ENCODE results near the gene HAGHL. TPM values are rescaled to one million over a fixed set of nuclear protein-coding genes. Genes with fewer than 3 reads are reported as not detected.

Gene HAGHL
- total and polyA plus RNA-seq, 2 of the 8 experiments (the other 6 are each of a cell fraction or from before 2014, with no cell fraction given) = 26.6 to 26.9 TPM

DNA sequence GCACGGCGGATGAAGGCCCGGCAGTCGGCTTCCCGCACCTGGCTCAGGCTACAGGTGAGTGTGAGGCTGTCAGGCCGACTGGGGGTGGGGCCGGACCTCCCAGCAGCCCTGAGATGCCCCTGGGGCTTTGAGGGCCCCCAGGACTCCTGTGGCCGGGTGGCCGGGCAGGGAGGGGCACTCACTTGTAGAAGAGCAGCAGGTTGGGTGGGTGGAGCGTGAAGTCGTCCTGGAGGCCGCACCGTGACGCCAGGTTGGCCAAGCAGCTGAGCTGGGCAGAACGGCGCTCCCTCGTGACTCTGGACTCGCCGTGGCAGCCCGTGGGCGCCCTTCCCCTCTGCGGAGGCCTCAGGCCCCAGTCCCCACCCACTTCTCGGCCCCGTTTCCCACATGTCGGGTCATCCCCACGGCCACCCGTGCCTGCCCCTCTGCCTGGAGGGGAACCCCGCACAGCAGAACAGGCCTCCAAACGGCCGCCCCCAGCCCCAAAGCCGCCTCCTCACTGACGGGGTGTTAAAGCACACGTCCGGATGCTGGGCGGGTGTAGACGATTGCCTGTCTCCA lies 48.4 kb downstream of the HAGHL start (continued):
- TF ChIP-seq, protein P1, sequence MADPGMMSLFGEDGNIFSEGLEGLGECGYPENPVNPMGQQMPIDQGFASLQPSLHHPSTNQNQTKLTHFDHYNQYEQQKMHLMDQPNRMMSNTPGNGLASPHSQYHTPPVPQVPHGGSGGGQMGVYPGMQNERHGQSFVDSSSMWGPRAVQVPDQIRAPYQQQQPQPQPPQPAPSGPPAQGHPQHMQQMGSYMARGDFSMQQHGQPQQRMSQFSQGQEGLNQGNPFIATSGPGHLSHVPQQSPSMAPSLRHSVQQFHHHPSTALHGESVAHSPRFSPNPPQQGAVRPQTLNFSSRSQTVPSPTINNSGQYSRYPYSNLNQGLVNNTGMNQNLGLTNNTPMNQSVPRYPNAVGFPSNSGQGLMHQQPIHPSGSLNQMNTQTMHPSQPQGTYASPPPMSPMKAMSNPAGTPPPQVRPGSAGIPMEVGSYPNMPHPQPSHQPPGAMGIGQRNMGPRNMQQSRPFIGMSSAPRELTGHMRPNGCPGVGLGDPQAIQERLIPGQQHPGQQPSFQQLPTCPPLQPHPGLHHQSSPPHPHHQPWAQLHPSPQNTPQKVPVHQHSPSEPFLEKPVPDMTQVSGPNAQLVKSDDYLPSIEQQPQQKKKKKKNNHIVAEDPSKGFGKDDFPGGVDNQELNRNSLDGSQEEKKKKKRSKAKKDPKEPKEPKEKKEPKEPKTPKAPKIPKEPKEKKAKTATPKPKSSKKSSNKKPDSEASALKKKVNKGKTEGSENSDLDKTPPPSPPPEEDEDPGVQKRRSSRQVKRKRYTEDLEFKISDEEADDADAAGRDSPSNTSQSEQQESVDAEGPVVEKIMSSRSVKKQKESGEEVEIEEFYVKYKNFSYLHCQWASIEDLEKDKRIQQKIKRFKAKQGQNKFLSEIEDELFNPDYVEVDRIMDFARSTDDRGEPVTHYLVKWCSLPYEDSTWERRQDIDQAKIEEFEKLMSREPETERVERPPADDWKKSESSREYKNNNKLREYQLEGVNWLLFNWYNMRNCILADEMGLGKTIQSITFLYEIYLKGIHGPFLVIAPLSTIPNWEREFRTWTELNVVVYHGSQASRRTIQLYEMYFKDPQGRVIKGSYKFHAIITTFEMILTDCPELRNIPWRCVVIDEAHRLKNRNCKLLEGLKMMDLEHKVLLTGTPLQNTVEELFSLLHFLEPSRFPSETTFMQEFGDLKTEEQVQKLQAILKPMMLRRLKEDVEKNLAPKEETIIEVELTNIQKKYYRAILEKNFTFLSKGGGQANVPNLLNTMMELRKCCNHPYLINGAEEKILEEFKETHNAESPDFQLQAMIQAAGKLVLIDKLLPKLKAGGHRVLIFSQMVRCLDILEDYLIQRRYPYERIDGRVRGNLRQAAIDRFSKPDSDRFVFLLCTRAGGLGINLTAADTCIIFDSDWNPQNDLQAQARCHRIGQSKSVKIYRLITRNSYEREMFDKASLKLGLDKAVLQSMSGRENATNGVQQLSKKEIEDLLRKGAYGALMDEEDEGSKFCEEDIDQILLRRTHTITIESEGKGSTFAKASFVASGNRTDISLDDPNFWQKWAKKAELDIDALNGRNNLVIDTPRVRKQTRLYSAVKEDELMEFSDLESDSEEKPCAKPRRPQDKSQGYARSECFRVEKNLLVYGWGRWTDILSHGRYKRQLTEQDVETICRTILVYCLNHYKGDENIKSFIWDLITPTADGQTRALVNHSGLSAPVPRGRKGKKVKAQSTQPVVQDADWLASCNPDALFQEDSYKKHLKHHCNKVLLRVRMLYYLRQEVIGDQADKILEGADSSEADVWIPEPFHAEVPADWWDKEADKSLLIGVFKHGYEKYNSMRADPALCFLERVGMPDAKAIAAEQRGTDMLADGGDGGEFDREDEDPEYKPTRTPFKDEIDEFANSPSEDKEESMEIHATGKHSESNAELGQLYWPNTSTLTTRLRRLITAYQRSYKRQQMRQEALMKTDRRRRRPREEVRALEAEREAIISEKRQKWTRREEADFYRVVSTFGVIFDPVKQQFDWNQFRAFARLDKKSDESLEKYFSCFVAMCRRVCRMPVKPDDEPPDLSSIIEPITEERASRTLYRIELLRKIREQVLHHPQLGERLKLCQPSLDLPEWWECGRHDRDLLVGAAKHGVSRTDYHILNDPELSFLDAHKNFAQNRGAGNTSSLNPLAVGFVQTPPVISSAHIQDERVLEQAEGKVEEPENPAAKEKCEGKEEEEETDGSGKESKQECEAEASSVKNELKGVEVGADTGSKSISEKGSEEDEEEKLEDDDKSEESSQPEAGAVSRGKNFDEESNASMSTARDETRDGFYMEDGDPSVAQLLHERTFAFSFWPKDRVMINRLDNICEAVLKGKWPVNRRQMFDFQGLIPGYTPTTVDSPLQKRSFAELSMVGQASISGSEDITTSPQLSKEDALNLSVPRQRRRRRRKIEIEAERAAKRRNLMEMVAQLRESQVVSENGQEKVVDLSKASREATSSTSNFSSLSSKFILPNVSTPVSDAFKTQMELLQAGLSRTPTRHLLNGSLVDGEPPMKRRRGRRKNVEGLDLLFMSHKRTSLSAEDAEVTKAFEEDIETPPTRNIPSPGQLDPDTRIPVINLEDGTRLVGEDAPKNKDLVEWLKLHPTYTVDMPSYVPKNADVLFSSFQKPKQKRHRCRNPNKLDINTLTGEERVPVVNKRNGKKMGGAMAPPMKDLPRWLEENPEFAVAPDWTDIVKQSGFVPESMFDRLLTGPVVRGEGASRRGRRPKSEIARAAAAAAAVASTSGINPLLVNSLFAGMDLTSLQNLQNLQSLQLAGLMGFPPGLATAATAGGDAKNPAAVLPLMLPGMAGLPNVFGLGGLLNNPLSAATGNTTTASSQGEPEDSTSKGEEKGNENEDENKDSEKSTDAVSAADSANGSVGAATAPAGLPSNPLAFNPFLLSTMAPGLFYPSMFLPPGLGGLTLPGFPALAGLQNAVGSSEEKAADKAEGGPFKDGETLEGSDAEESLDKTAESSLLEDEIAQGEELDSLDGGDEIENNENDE (IDR thresholded peaks at IDR 0.05; ENCODE audit: insufficient replicate concordance, low read length) = no peak
- no peak for TF ChIP-seq EP300 (IDR thresholded peaks at IDR 0.05; ENCODE audit: borderline replicate concordance in 1 of 2, low read depth in 2 of 2, low read length in 2 of 2)
- TF ChIP-seq CHD2 (IDR thresholded peaks at IDR 0.05; ENCODE audit: low read length) = no peak
- TF ChIP-seq, protein P2, sequence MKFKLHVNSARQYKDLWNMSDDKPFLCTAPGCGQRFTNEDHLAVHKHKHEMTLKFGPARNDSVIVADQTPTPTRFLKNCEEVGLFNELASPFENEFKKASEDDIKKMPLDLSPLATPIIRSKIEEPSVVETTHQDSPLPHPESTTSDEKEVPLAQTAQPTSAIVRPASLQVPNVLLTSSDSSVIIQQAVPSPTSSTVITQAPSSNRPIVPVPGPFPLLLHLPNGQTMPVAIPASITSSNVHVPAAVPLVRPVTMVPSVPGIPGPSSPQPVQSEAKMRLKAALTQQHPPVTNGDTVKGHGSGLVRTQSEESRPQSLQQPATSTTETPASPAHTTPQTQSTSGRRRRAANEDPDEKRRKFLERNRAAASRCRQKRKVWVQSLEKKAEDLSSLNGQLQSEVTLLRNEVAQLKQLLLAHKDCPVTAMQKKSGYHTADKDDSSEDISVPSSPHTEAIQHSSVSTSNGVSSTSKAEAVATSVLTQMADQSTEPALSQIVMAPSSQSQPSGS (IDR thresholded peaks at IDR 0.05; ENCODE audit: low read length) = no peak
- TF ChIP-seq JUN (IDR thresholded peaks at IDR 0.05; ENCODE audit: low read depth, low read length) = no peak
- no peak for TF ChIP-seq TAF1 (IDR thresholded peaks at IDR 0.05; ENCODE audit: low read depth, low read length)
- TF ChIP-seq, protein P3, sequence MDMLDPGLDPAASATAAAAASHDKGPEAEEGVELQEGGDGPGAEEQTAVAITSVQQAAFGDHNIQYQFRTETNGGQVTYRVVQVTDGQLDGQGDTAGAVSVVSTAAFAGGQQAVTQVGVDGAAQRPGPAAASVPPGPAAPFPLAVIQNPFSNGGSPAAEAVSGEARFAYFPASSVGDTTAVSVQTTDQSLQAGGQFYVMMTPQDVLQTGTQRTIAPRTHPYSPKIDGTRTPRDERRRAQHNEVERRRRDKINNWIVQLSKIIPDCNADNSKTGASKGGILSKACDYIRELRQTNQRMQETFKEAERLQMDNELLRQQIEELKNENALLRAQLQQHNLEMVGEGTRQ (IDR thresholded peaks at IDR 0.05; ENCODE audit: low read length) = no peak
- no peak for TF ChIP-seq SIX5 (IDR thresholded peaks at IDR 0.05; ENCODE audit: low read depth, low read length)

Data from H1 (cell line).